H1 (cell line): Measurements from ENCODE around the gene NDUFA13. TPM values are rescaled to one million over a fixed set of nuclear protein-coding genes. Genes with fewer than 3 reads are reported as not detected.

Source experiments
- CTCF ChIA-PET: fragments of 300-600 bp; sonication (Branson Sonifier 250); formaldehyde crosslinking; loops from one replicate; lab custom pipeline; 2021; ENCODE audit not compliant: partially characterized antibody; lab: Charles Lee
- POLR2A ChIA-PET: fragments of 300-600 bp; sonication (Branson Sonifier 250); formaldehyde crosslinking; loops from one replicate; lab custom pipeline; 2021; ENCODE audit warnings: inconsistent platforms; ENCODE audit not compliant: partially characterized antibody; lab: Charles Lee
- DNase-seq, 2 experiments: peaks; one replicate each; pipeline versions ENCODE4 v3.0.0 to v3.0.0-alpha.2; 2010 to 2022; ENCODE audit warnings: low spot score in 2 of 2, low read depth in 1 of 2, mixed read lengths in 1 of 2
- FAIRE-seq: peaks from 2 replicates; lab custom pipeline; 2011; peaks lifted over from hg19 to GRCh38; lab: Jason Lieb, UNC
- H2AFZ ChIP-seq: 2 replicates; pipeline ENCODE4 v1.8.1; 2012; ENCODE audit warnings: low read length, inconsistent platforms
- H2AK5ac ChIP-seq: 2 replicates; pipeline ENCODE4 v1.6.1; 2013; ENCODE audit warnings: low read depth, low read length
- H2BK120ac ChIP-seq: replicated peaks from 2 replicates; pipeline ENCODE3; 2013; ENCODE audit warnings: low read depth, low read length, inconsistent platforms
- H2BK12ac ChIP-seq: 2 replicates; pipeline ENCODE4 v1.6.1; 2013; ENCODE audit warnings: low read depth, low read length
- H2BK15ac ChIP-seq: 2 replicates; pipeline ENCODE4 v1.6.1; 2013; ENCODE audit warnings: low read length
- H2BK20ac ChIP-seq: 2 replicates; pipeline ENCODE4 v1.6.1; 2013; ENCODE audit warnings: low read length
- H2BK5ac ChIP-seq: 2 replicates; pipeline ENCODE4 v1.6.1; 2013; ENCODE audit warnings: low read depth, low read length
- H3K14ac ChIP-seq: 2 replicates; pipeline ENCODE4 v1.6.1; 2013; ENCODE audit warnings: inconsistent platforms; ENCODE audit not compliant: insufficient read length
- H3K18ac ChIP-seq: 2 replicates; pipeline ENCODE4 v1.6.1; 2013; ENCODE audit warnings: low read length; ENCODE audit errors: extremely low read depth
- H3K23ac ChIP-seq: 2 replicates; pipeline ENCODE4 v1.6.1; 2013; ENCODE audit warnings: inconsistent platforms; ENCODE audit not compliant: insufficient read length
- H3K23me2 ChIP-seq: 2 replicates; pipeline ENCODE4 v1.6.1; 2013; ENCODE audit warnings: low read depth, low read length
- H3K27ac ChIP-seq: 2 replicates; pipeline ENCODE4 v1.6.1; 2011; ENCODE audit warnings: low read depth, low read length, inconsistent platforms
- H3K27me3 ChIP-seq, 4 experiments: replicated peaks in 1 of 4; 1 replicate in 1 of 4; 2 replicates in 3 of 4; pipeline versions ENCODE4 v1.6.1 to v1.8.1; 2011 to 2013; ENCODE audit warnings: low read length in 3 of 4, mild to moderate bottlenecking in 3 of 4, inconsistent platforms in 2 of 4, mixed read lengths in 2 of 4, moderate library complexity in 1 of 4; ENCODE audit not compliant: control insufficient read depth in 3 of 4, insufficient read depth in 3 of 4; ENCODE audit errors: extremely low read depth in 1 of 4
- H3K36me3 ChIP-seq, 4 experiments: 2 replicates each; pipeline versions ENCODE4 v1.6.1 to v1.8.1; 2011 to 2013; ENCODE audit warnings: mild to moderate bottlenecking in 4 of 4, low read length in 3 of 4, moderate library complexity in 2 of 4, control low read depth in 1 of 4, inconsistent platforms in 1 of 4; ENCODE audit not compliant: insufficient read depth in 4 of 4, control insufficient read depth in 2 of 4
- H3K4ac ChIP-seq: replicated peaks from 2 replicates; pipeline ENCODE3; 2013; ENCODE audit warnings: low read length, low read depth, mixed read lengths, inconsistent platforms; ENCODE audit not compliant: insufficient read length
- H3K4me1 ChIP-seq, 4 experiments: replicated peaks in 1 of 4; 1 replicate in 1 of 4; 2 replicates in 3 of 4; pipeline versions ENCODE4 v1.6.1 to v1.8.1; 2011 to 2013; ENCODE audit warnings: low read length in 3 of 4, inconsistent platforms in 2 of 4, mixed read lengths in 1 of 4; ENCODE audit not compliant: insufficient read depth in 4 of 4, control insufficient read depth in 3 of 4
- H3K4me2 ChIP-seq, 2 experiments: 2 replicates each; pipeline versions ENCODE4 v1.6.1 to v1.8.1; 2011 to 2013; ENCODE audit warnings: low read depth in 2 of 2, low read length in 2 of 2, control low read depth in 1 of 2, inconsistent platforms in 1 of 2, mild to moderate bottlenecking in 1 of 2; ENCODE audit not compliant: insufficient read depth in 1 of 2
- H3K4me3 ChIP-seq, 4 experiments: fragments of 200-600, 300-600 bp in 1 of 4; sonication (generic), shearing (Covaris generic), sonication (Bioruptor Twin) in 1 of 4; 2 replicates each; pipeline versions ENCODE4 v1.5.1 to v1.8.1; 2011 to 2016; ENCODE audit warnings: low read length in 4 of 4, low read depth in 3 of 4, control low read depth in 2 of 4, inconsistent platforms in 2 of 4, mild to moderate bottlenecking in 2 of 4, mixed read lengths in 1 of 4, moderate library complexity in 1 of 4; ENCODE audit not compliant: insufficient read depth in 2 of 4; ENCODE audit errors: extremely low read depth in 1 of 4
- H3K56ac ChIP-seq: replicated peaks from 2 replicates; pipeline ENCODE3; 2013; ENCODE audit warnings: low read depth, mild to moderate bottlenecking, mixed read lengths, low read length, inconsistent platforms; ENCODE audit not compliant: insufficient read length
- H3K79me1 ChIP-seq: 2 replicates; pipeline ENCODE4 v1.6.1; 2013; ENCODE audit warnings: low read depth, low read length, control low read depth
- H3K79me2 ChIP-seq, 2 experiments: 2 replicates each; pipeline versions ENCODE4 v1.6.1 to v1.8.1; 2012 to 2013; ENCODE audit warnings: low read length in 2 of 2, mild to moderate bottlenecking in 2 of 2, inconsistent platforms in 1 of 2; ENCODE audit not compliant: insufficient read depth in 2 of 2, control insufficient read depth in 1 of 2
- H3K9ac ChIP-seq, 4 experiments: replicated peaks in 1 of 4; 1 replicate in 1 of 4; 2 replicates in 3 of 4; pipeline versions ENCODE4 v1.6.1 to v1.8.1; 2011 to 2013; ENCODE audit warnings: low read depth in 3 of 4, low read length in 3 of 4, control low read depth in 2 of 4, mild to moderate bottlenecking in 2 of 4, moderate library complexity in 2 of 4, inconsistent platforms in 1 of 4; ENCODE audit errors: extremely low read depth in 1 of 4
- H3K9me3 ChIP-seq, 2 experiments: 2 replicates each; pipeline versions ENCODE4 v1.6.1 to v1.8.1; 2012 to 2013; ENCODE audit warnings: mild to moderate bottlenecking in 2 of 2, moderate library complexity in 2 of 2, control low read depth in 1 of 2, inconsistent platforms in 1 of 2, low read depth in 1 of 2, low read length in 1 of 2, mixed read lengths in 1 of 2; ENCODE audit not compliant: insufficient read depth in 2 of 2
- H4K20me1 ChIP-seq, 2 experiments: replicated peaks in 1 of 2; 2 replicates each; pipeline versions ENCODE3 to v1.8.1; 2011 to 2013; ENCODE audit warnings: inconsistent platforms in 2 of 2, low read length in 2 of 2, mild to moderate bottlenecking in 1 of 2; ENCODE audit not compliant: insufficient read depth in 2 of 2, control insufficient read depth in 1 of 2
- H4K5ac ChIP-seq: 2 replicates; pipeline ENCODE4 v1.6.1; 2013; ENCODE audit warnings: low read length, low read depth, mixed read lengths, inconsistent platforms; ENCODE audit not compliant: insufficient read length
- H4K8ac ChIP-seq: 2 replicates; pipeline ENCODE4 v1.8.0; 2013; ENCODE audit warnings: mild to moderate bottlenecking, moderate library complexity, low read length, inconsistent platforms; ENCODE audit not compliant: insufficient read depth; ENCODE audit errors: extremely low read depth
- H4K91ac ChIP-seq: replicated peaks from 2 replicates; pipeline ENCODE3; 2013; ENCODE audit warnings: low read length, mixed read lengths, inconsistent platforms; ENCODE audit not compliant: insufficient read length
- CBX5 ChIP-seq: fragments of 300-800, 300-1000 bp; sonication (generic); IDR thresholded peaks from 2 replicates; pipeline ENCODE4 v1.7.1; 2016; ENCODE audit warnings: antibody characterized with exemption, low read length, low read depth
- WGBS, 2 experiments: shearing (Covaris generic) in 1 of 2; methylation state at CpG; one replicate each; pipeline versions ENCODE4 v1.1.6 to v1.1.7; 2013 to 2015; ENCODE audit warnings: low lambda C conversion rate in 2 of 2, mixed read lengths in 2 of 2, inconsistent platforms in 1 of 2, low coverage in 1 of 2, missing lambda C conversion rate in 1 of 2; ENCODE audit not compliant: insufficient replicate concordance in 2 of 2, insufficient coverage in 1 of 2, insufficient read length in 1 of 2; ENCODE audit errors: extremely low coverage in 1 of 2, missing lambda C conversion rate in 1 of 2; 5-methylcytosine and 5-hydroxymethylcytosine counted together
- polyA plus RNA-seq, 7 experiments: library from polyadenylated mRNA; depleted of rRNA in 3 of 7; stranded (reverse) in 5 of 7; unstranded in 2 of 7; fragments of >200 nt in 5 of 7; fragments of 200-250 nt in 2 of 7; gene quantifications; 1 replicate in 5 of 7; 2 replicates in 1 of 7; 4 replicates in 1 of 7; pipeline versions ENCODE4 v1.2.1 to v1.2.3, GENCODE V29; 2011 to 2013; ENCODE audit warnings: missing spikeins in 2 of 7, mixed read lengths in 2 of 7
- total RNA-seq: library from RNA; stranded (reverse); fragmentation: NEBNext Ultra II Directional; extraction: Animal tissue kit (Norgen Biotek cat#: 25700); gene quantifications from 2 replicates; pipeline ENCODE4 v1.2.1, GENCODE V29; 2021

NDUFA13 gene
- total and polyA plus RNA-seq, 2 of the 8 experiments (the other 6 are each of a cell fraction or from before 2014, with no cell fraction given): 413 to 1,105 TPM

DNA sequence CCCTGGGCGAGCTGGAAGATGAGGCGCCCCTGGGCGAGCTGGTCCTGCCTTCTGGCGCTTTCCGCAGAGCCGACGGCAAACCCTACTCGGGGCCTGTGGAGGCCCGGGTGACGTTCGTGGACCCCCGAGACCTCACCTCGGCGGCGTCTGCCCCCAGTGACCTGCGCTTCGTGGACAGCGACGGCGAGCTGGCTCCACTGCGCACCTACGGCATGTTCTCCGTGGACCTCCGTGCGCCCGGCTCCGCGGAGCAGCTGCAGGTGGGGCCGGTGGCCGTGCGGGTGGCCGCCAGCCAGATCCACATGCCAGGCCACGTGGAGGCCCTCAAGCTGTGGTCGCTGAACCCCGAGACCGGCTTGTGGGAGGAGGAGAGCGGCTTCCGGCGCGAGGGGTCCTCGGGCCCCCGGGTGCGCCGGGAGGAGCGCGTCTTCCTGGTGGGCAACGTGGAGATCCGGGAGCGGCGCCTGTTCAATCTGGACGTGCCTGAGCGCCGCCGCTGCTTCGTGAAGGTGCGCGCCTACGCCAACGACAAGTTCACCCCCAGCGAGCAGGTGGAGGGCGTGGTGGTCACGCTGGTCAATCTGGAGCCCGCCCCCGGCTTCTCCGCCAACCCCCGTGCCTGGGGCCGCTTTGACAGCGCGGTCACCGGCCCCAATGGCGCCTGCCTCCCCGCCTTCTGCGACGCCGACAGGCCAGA is 28.4 kb downstream of the NDUFA13 start:
- Histone ChIP-seq H4K91ac (no peak overlapping the region), H3K4me3 (no peak overlapping the region), H3K9me3 (peaks cover 0 to 4% of the 10 kb centered on the region in 2 experiments; a peak in 1 of 4 replicates), H4K20me1 (peaks cover 0 to 1% of the 10 kb centered on the region in 2 experiments), H3K36me3 (no peaks in the 10 kb centered on the region), H2BK120ac (no peak overlapping the region), H3K56ac (no peak overlapping the region), H3K79me2 (no peaks in the 10 kb centered on the region), H2AFZ (no peak overlapping the region), H3K14ac (no peak overlapping the region), H3K23me2 (peaks cover 3% of the 10 kb centered on the region; the same call in 1 of the 2 replicates), H3K4me1 (peaks cover 0 to 5% (median 1%) of the 10 kb centered on the region in 4 experiments; a peak in 3 of 7 replicates), H4K5ac (no peak overlapping the region), H2AK5ac (no peak overlapping the region), H2BK20ac (no peak overlapping the region), H3K27me3 (peaks cover 1 to 11% (median 10%) of the 10 kb centered on the region in 4 experiments), H3K18ac (no peak overlapping the region), H3K27ac (no peak overlapping the region), H2BK12ac (no peak overlapping the region), H3K79me1 (no peaks in the 10 kb centered on the region), H4K8ac (no peak overlapping the region; the same call in 1 of the 2 replicates), H3K4me2 (no peak overlapping the region), H3K23ac (no peak overlapping the region), H3K9ac (no peak overlapping the region), H2BK15ac (no peak overlapping the region), H2BK5ac (no peak overlapping the region), H3K4ac (no peak overlapping the region)
- CTCF ChIA-PET: interaction anchor here (1.0 to 15.7 kb wide), 3 partner anchors 8 to 93 kb away, joined by 3 to 223 read pairs (median 9); no protein-coding TSS in a partner anchor
- DNase-seq: no peak
- no peak for FAIRE-seq
- POLR2A ChIA-PET: interaction anchor here (1.0 to 1.8 kb wide), 5 partner anchors 9 to 99 kb away, joined by 3 to 4 read pairs (median 4); partner anchors contain the start of gene GMIP
- WGBS, 2 experiments: 93% methylated on average over 64 of the region's 75 CpGs; no CpG with 5 or more reads in 1 of the 2 experiments
- no peak for TF ChIP-seq CBX5
